ENCODE results near the gene NCK2.

- TF ChIP-seq CTCF (IDR thresholded peaks at IDR 0.05) (no peak), POLR2AphosphoS5 (IDR thresholded peaks at IDR 0.05; ENCODE audit: insufficient read depth in 1 of 2, low read depth in 1 of 2) (no peak)
These were observed 149.7 kb downstream of the NCK2 start for GRCh38 chr2:105894327-105894944.

All from vagina (tissue), 2 donors.